HepG2 (cell line): ENCODE data around the gene TANC1. TPM values are rescaled to one million over a fixed set of nuclear protein-coding genes. Genes with fewer than 3 reads are reported as not detected.

Source experiments
- ATAC-seq: fragments of 200-7000 bp; cut with Tn5 transposase; 3 replicates; pipeline ENCODE4 v1.9.1; 2020; ENCODE audit warnings: mild to moderate bottlenecking, moderate library complexity
- BruUV-seq: library from RNA; stranded (reverse); fragments of 400-500 nt; replicated peaks from 2 replicates; lab custom pipeline; 2021; lab: Mats Ljungman, UMichigan
- CTCF ChIA-PET: fragments of 300-600 bp; formaldehyde crosslinking; extraction: SDS; loops from one replicate; lab custom pipeline; 2021; ENCODE audit warnings: low total read pairs, inconsistent platforms, low intra/inter-chr PET ratio; lab: Yijun Ruan, JAX
- POLR2A ChIA-PET: fragments of 350-600 bp; sonication (Branson Sonifier 250); formaldehyde crosslinking; loops from one replicate; lab custom pipeline; 2020; ENCODE audit warnings: antibody characterized with exemption, inconsistent platforms; lab: Yijun Ruan, JAX
- DNase-seq: peaks from one replicate; pipeline ENCODE4 v3.0.0-alpha.2; 2015; ENCODE audit warnings: low spot score
- FAIRE-seq: peaks from 3 replicates; lab custom pipeline; 2011; peaks lifted over from hg19 to GRCh38; lab: Jason Lieb, UNC
- H2AFZ ChIP-seq: one replicate; pipeline ENCODE4 v1.6.1; 2011; ENCODE audit warnings: low read length, inconsistent platforms
- H3K27ac ChIP-seq: fragments of 300-600 bp; 3 replicates; pipeline ENCODE4 v1.8.0; 2011; ENCODE audit warnings: mixed run types, mild to moderate bottlenecking, mixed read lengths, low read length, inconsistent platforms; ENCODE audit not compliant: insufficient read depth; ENCODE audit errors: extremely low read length
- H3K27me3 ChIP-seq, 2 experiments: fragments of 200-600 bp in 1 of 2; 2 replicates in 1 of 2; 3 replicates in 1 of 2; pipeline versions ENCODE4 v1.6.0 to v1.8.0; 2011; ENCODE audit warnings: low read length in 2 of 2, mild to moderate bottlenecking in 2 of 2, moderate library complexity in 2 of 2, inconsistent platforms in 1 of 2; ENCODE audit not compliant: insufficient read depth in 2 of 2, control insufficient read depth in 1 of 2
- H3K36me3 ChIP-seq, 2 experiments: fragments of 200-600 bp in 1 of 2; replicated peaks in 1 of 2; 2 replicates in 1 of 2; 3 replicates in 1 of 2; pipeline versions ENCODE4 v1.5.1 to v1.8.0; 2011; ENCODE audit warnings: low read length in 2 of 2, inconsistent platforms in 1 of 2; ENCODE audit not compliant: insufficient read depth in 2 of 2, control insufficient read depth in 1 of 2
- H3K4me1 ChIP-seq: 2 replicates; pipeline ENCODE4 v1.5.1; 2012; ENCODE audit warnings: low read length, inconsistent platforms; ENCODE audit not compliant: insufficient read depth
- H3K4me2 ChIP-seq: 2 replicates; pipeline ENCODE4 v1.6.0; 2011; ENCODE audit warnings: low read depth, low read length, inconsistent platforms
- H3K4me3 ChIP-seq, 3 experiments: fragments of 200-600 bp in 1 of 3; sonication (generic), shearing (Covaris generic) in 1 of 3; replicated peaks in 1 of 3; 2 replicates each; pipeline ENCODE4 v1.5.1; 2011 to 2016; ENCODE audit warnings: low read length in 3 of 3, inconsistent platforms in 2 of 3, low read depth in 2 of 3, mild to moderate bottlenecking in 2 of 3, control low read depth in 1 of 3, mixed read lengths in 1 of 3; ENCODE audit not compliant: insufficient read depth in 1 of 3
- H3K79me2 ChIP-seq: one replicate; pipeline ENCODE4 v1.6.1; 2011; ENCODE audit warnings: low read length, inconsistent platforms; ENCODE audit not compliant: insufficient read depth
- H3K9ac ChIP-seq: 2 replicates; pipeline ENCODE4 v1.6.0; 2011; ENCODE audit warnings: mild to moderate bottlenecking, low read depth, low read length, inconsistent platforms; ENCODE audit not compliant: insufficient read depth
- H3K9me3 ChIP-seq: 2 replicates; pipeline ENCODE4 v1.5.1; 2012; ENCODE audit warnings: mild to moderate bottlenecking, low read length
- H4K20me1 ChIP-seq: 2 replicates; pipeline ENCODE4 v1.6.0; 2011; ENCODE audit warnings: inconsistent platforms, mild to moderate bottlenecking, low read length, moderate library complexity; ENCODE audit not compliant: insufficient read depth
- CEBPB ChIP-seq: IDR thresholded peaks from 2 replicates; pipeline ENCODE4 v1.6.1; 2011; ENCODE audit warnings: low read depth, low read length, improper control_type of control experiment, borderline replicate concordance
- CEBPG ChIP-seq: IDR thresholded peaks from 2 replicates; pipeline ENCODE4 v1.6.1; 2016
- NFKBIZ ChIP-seq: IDR thresholded peaks from 2 replicates; pipeline ENCODE4 v1.6.1; 2018; ENCODE audit warnings: missing genetic modification reagents, missing compliant biosample characterization
- SNAPC5 ChIP-seq: sonication (generic); formaldehyde crosslinking; IDR thresholded peaks from 2 replicates; pipeline ENCODE4 v1.8.1; 2023; ENCODE audit warnings: mild to moderate bottlenecking, missing genetic modification reagents, borderline replicate concordance
- TBP ChIP-seq: sonication (generic); formaldehyde crosslinking; IDR thresholded peaks from 2 replicates; pipeline ENCODE4 v1.5.0; 2020; ENCODE audit warnings: missing genetic modification reagents
- ZMYM2 ChIP-seq: sonication (generic); formaldehyde crosslinking; IDR thresholded peaks from 2 replicates; pipeline ENCODE4 v1.8.0; 2022; ENCODE audit warnings: mild to moderate bottlenecking, missing genetic modification reagents
- WGBS: methylation state at CpG from one replicate; pipeline ENCODE4 v1.1.6; 2017; ENCODE audit warnings: low lambda C conversion rate; 5-methylcytosine and 5-hydroxymethylcytosine counted together
- in situ Hi-C: cut with HindIII; loops from 2 replicates; pipeline ENCODE4 v1.10.0; 2017; ENCODE audit warnings: low pct_unique_long_range_greater_than_20kb; ENCODE audit not compliant: extremely low pct_ligation_motif_present
- intact Hi-C: fragments of 100-400 bp; cut with micrococcal nuclease; formaldehyde crosslinking; loops from one replicate; pipeline ENCODE4 v1.10.0; 2022; ENCODE audit not compliant: unreplicated experiment
- polyA plus RNA-seq, 8 experiments: library from polyadenylated mRNA; depleted of rRNA in 3 of 8; stranded (reverse) in 7 of 8; unstranded in 1 of 8; fragments of >200 nt; fragmentation: Illumina TruSeq in 4 of 8; extraction: Trizol in 4 of 8; gene quantifications; 2 replicates each; pipeline versions ENCODE4 v1.2.1 to v1.2.3, GENCODE V29; 2011 to 2016; ENCODE audit warnings: low read depth in 4 of 8, missing spikeins in 1 of 8, mixed read lengths in 1 of 8; ENCODE audit not compliant: insufficient read depth in 1 of 8
- total RNA-seq, 5 experiments: library from RNA; depleted of rRNA; stranded (reverse); fragments of >200 nt; fragmentation: Illumina TruSeq; extraction: Trizol; gene quantifications; 2 replicates each; pipeline ENCODE4 v1.2.3, GENCODE V29; 2016; ENCODE audit warnings: low read depth in 1 of 5

TANC1 gene
- total and polyA plus RNA-seq, 2 of the 13 experiments (the other 11 are each of a cell fraction or from before 2014, with no cell fraction given) = 2.3 to 5.6 TPM

- TF ChIP-seq ZMYM2 (CRISPR knock-in tag) = no peak
- TF ChIP-seq NFKBIZ (CRISPR knock-in tag) = no peak
- TF ChIP-seq TBP (CRISPR knock-in tag) = no peak
- TF ChIP-seq, all 625 proteins: peak for 0
Measured at GRCh38 chr2:159155791-159156190, 187.4 kb downstream of the TANC1 start (continued).

- TF ChIP-seq CEBPG (CRISPR knock-in tag) = peak; percentile 87
- TF ChIP-seq CEBPB = peak; percentile 95
- TF ChIP-seq SNAPC5 (CRISPR knock-in tag) = no peak
- Histone ChIP-seq H3K79me2 (no peaks in the 10 kb centered on the region), H3K27me3 (no peaks in the 10 kb centered on the region), H3K9ac (no peak overlapping the region), H3K27ac (no peak overlapping the region), H3K36me3 (no peaks in the 10 kb centered on the region), H3K4me2 (no peak overlapping the region), H2AFZ (no peak overlapping the region), H3K4me3 (no peak overlapping the region), H4K20me1 (no peaks in the 10 kb centered on the region), H3K9me3 (no peaks in the 10 kb centered on the region), H3K4me1 (no peaks in the 10 kb centered on the region)
- CTCF ChIA-PET = no interaction called here
- POLR2A ChIA-PET = no interaction called here
- peak; percentile 9 for DNase-seq
- FAIRE-seq = no peak
- in situ Hi-C loops = no loop called here
- ATAC-seq = peak; percentile 44; the same call in 1 of the 3 replicates
- intact Hi-C loops = no loop called here
- WGBS = 71% methylated on average over 8 of the region's 8 CpGs
- no TSS peak for BruUV-seq
Measured at GRCh38 chr2:159156834-159157233, 188.4 kb downstream of the TANC1 start.
